K562 (cell line): ENCODE results near the gene IDH1.

Source experiments
- BCOR ChIP-seq: fragments of 450-650 bp; IDR thresholded peaks from 2 replicates; pipeline ENCODE4 v1.6.1; 2016
- BHLHE40 ChIP-seq: IDR thresholded peaks from 2 replicates; pipeline ENCODE4 v1.6.1; 2011; ENCODE audit warnings: low read length, improper control_type of control experiment
- CHD2 ChIP-seq: IDR thresholded peaks from 2 replicates; pipeline ENCODE4 v1.6.1; 2011; ENCODE audit warnings: low read depth, low read length
- CTCF ChIP-seq, 3 experiments: IDR thresholded peaks in 2 of 3; conservative IDR thresholded peaks in 1 of 3; 2 replicates each; pipeline ENCODE4 v1.5.1; 2011 to 2012; ENCODE audit warnings: low read length in 3 of 3, mild to moderate bottlenecking in 3 of 3, control low read depth in 2 of 3, improper control_type of control experiment in 1 of 3, inconsistent platforms in 1 of 3, low read depth in 1 of 3, mixed read lengths in 1 of 3, moderate library complexity in 1 of 3; ENCODE audit not compliant: insufficient read depth in 2 of 3
- FOSL1 ChIP-seq: fragments of 200-800 bp; sonication (Bioruptor generic); conservative IDR thresholded peaks from 2 replicates; pipeline ENCODE4 v1.6.1; 2016; ENCODE audit warnings: missing genetic modification characterization, missing compliant biosample characterization
- GMEB1 ChIP-seq: fragments of 250-450 bp; sonication (Bioruptor Pico); IDR thresholded peaks from 2 replicates; pipeline ENCODE4 v1.4.0; 2020; ENCODE audit warnings: mild to moderate bottlenecking
- MXI1 ChIP-seq: IDR thresholded peaks from 2 replicates; pipeline ENCODE4 v1.6.1; 2011; ENCODE audit warnings: low read depth, mild to moderate bottlenecking, improper control_type of control experiment, low read length
- MYBL2 ChIP-seq, 2 experiments: fragments of 450-650 bp in 1 of 2; sonication (generic) in 1 of 2; formaldehyde crosslinking in 1 of 2; IDR thresholded peaks; 2 replicates each; pipeline versions ENCODE4 v1.6.1 to v1.8.1; 2017 to 2022; ENCODE audit warnings: borderline replicate concordance in 1 of 2, inconsistent platforms in 1 of 2, low read depth in 1 of 2, mild to moderate bottlenecking in 1 of 2, missing genetic modification reagents in 1 of 2, moderate library complexity in 1 of 2
- OTX1 ChIP-seq: fragments of 450-650 bp; formaldehyde crosslinking; IDR thresholded peaks from 2 replicates; pipeline ENCODE4 v1.4.0; 2022; ENCODE audit warnings: mild to moderate bottlenecking
- POLR2A ChIP-seq: fragments of 450-650 bp; conservative IDR thresholded peaks from 2 replicates; pipeline ENCODE4 v1.6.1; 2016
- PTBP1 ChIP-seq: fragments of 200-400 bp; formaldehyde crosslinking; IDR thresholded peaks from 2 replicates; pipeline ENCODE4 v1.6.1; 2017; ENCODE audit warnings: low read depth, low read length
- YY1 ChIP-seq, 3 experiments: IDR thresholded peaks; 2 replicates each; pipeline ENCODE4 v1.6.1; 2011; ENCODE audit warnings: low read length in 2 of 3, mild to moderate bottlenecking in 2 of 3, moderate library complexity in 2 of 3, borderline replicate concordance in 1 of 3, control low read depth in 1 of 3, low read depth in 1 of 3; ENCODE audit not compliant: insufficient read depth in 3 of 3, insufficient replicate concordance in 2 of 3, control insufficient read depth in 1 of 3, insufficient read length in 1 of 3; ENCODE audit errors: extremely low read depth in 1 of 3
- ZNF695 ChIP-seq: fragments of 450-650 bp; formaldehyde crosslinking; IDR thresholded peaks from 2 replicates; pipeline ENCODE4 v1.4.0; 2020; ENCODE audit warnings: mild to moderate bottlenecking, moderate library complexity
- TF ChIP-seq, protein P1 (sequence below): sonication (generic); formaldehyde crosslinking; IDR thresholded peaks from 2 replicates; pipeline ENCODE4 v1.8.1; 2023; ENCODE audit warnings: mild to moderate bottlenecking, missing genetic modification reagents

DNA sequence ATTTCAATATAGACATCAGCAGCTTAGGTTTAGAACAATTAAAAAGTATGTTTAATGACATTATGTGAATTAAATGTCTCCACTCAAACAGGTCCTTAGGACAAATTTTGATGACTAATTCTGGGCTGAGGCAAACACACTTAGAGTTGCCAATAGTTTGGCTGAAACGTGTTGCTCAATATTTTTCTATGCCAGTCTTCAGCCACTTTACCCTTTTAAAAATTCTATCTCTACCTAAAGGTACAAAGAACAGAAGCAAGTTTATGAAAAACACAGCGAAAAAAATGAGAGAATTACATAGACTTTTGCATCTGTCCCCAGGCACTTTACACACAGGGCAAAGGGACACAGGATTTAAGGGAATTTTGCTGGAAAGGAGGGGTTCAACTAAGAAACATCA lies 4.5 kb downstream of the IDH1 start:
- no peak for TF ChIP-seq YY1 (IDR thresholded peaks at IDR 0.05; ENCODE audit: borderline replicate concordance in 1 of 3, control insufficient read depth in 1 of 3, extremely low read depth in 1 of 3, insufficient read depth in 3 of 3, insufficient read length in 1 of 3, insufficient replicate concordance in 2 of 3, low read depth in 1 of 3, low read length in 2 of 3)
- no peak for TF ChIP-seq CTCF (IDR thresholded peaks at IDR 0.05 in 2 of 3, conservative IDR thresholded peaks at IDR 0.05 in 1 of 3; ENCODE audit: insufficient read depth in 2 of 3, low read depth in 1 of 3, low read length in 3 of 3)
- no peak for TF ChIP-seq BCOR
- no peak for TF ChIP-seq ZNF695
- no peak for TF ChIP-seq MYBL2 (IDR thresholded peaks at IDR 0.05; ENCODE audit: low read depth)
- no peak for TF ChIP-seq MYBL2 (CRISPR knock-in tag; IDR thresholded peaks at IDR 0.05; ENCODE audit: borderline replicate concordance)
- TF ChIP-seq, protein P1, sequence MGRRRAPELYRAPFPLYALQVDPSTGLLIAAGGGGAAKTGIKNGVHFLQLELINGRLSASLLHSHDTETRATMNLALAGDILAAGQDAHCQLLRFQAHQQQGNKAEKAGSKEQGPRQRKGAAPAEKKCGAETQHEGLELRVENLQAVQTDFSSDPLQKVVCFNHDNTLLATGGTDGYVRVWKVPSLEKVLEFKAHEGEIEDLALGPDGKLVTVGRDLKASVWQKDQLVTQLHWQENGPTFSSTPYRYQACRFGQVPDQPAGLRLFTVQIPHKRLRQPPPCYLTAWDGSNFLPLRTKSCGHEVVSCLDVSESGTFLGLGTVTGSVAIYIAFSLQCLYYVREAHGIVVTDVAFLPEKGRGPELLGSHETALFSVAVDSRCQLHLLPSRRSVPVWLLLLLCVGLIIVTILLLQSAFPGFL (CRISPR knock-in tag): no peak
- no peak for TF ChIP-seq OTX1 (CRISPR knock-in tag)
- TF ChIP-seq CHD2: no peak
- no peak for TF ChIP-seq POLR2A
- TF ChIP-seq FOSL1 (tag): no peak
- TF ChIP-seq PTBP1: no peak
- no peak for TF ChIP-seq GMEB1 (CRISPR knock-in tag)
- TF ChIP-seq MXI1: no peak
- TF ChIP-seq BHLHE40: no peak
